GM12872 (cell line): ENCODE data around the gene PRSS37.

Source experiments
- TF ChIP-seq, protein P1 (sequence below): IDR thresholded peaks from 3 replicates; pipeline ENCODE4 v1.5.1; 2011; ENCODE audit warnings: low read depth, mild to moderate bottlenecking, low read length, moderate library complexity; ENCODE audit not compliant: insufficient read depth

PRSS37 gene

GRCh38 chr7:141842904-141843303 is 1.6 kb upstream of the PRSS37 start:
- TF ChIP-seq, protein P1, sequence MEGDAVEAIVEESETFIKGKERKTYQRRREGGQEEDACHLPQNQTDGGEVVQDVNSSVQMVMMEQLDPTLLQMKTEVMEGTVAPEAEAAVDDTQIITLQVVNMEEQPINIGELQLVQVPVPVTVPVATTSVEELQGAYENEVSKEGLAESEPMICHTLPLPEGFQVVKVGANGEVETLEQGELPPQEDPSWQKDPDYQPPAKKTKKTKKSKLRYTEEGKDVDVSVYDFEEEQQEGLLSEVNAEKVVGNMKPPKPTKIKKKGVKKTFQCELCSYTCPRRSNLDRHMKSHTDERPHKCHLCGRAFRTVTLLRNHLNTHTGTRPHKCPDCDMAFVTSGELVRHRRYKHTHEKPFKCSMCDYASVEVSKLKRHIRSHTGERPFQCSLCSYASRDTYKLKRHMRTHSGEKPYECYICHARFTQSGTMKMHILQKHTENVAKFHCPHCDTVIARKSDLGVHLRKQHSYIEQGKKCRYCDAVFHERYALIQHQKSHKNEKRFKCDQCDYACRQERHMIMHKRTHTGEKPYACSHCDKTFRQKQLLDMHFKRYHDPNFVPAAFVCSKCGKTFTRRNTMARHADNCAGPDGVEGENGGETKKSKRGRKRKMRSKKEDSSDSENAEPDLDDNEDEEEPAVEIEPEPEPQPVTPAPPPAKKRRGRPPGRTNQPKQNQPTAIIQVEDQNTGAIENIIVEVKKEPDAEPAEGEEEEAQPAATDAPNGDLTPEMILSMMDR = no peak

- TF ChIP-seq, protein P1 = no peak
Measured at GRCh38 chr7:141840708-141841107, 577 bp downstream of the PRSS37 start.

DNA sequence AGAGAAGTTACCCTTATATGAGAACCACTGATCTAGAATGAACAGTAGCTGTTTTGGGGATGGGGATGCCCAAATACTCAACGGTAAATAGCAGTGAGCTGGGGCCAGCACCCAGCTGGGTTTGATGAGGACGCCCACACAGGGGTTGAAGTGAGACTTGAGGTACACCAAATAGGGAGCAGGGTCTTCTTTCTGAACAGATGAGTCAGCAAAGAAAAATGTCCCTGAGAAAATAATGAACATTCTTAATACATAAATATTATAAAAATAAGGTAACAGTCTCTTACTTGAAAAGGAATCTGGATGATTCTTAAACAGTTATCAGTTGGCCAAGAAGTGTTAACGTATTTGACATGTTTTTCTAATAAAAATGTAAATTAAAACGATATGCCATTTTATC is 2.0 kb downstream of the PRSS37 start:
- TF ChIP-seq, protein P1 = no peak

- TF ChIP-seq, protein P1 = no peak
Measured at GRCh38 chr7:141838581-141838980, 2.7 kb downstream of the PRSS37 start.

DNA sequence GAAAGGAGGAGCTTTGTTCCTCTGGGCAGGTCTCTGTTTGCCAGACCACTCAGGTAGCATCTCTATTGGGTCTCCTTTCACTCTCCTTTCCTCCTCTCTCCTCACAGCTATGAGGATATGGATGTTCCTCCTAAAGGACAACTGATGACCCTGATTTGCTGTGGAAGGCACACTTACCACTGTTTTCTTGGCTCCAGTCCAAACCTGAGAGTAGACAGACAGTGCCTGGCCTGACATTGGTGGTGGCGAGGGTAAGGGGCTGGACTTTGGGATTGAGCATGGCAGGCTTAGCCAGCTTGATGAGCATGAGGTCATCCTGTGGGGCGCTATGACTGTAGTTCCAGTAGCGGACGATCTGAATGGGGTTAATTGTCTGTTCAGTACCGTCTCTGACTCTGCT is 3.6 kb downstream of the PRSS37 start:
- TF ChIP-seq, protein P1 = no peak

DNA sequence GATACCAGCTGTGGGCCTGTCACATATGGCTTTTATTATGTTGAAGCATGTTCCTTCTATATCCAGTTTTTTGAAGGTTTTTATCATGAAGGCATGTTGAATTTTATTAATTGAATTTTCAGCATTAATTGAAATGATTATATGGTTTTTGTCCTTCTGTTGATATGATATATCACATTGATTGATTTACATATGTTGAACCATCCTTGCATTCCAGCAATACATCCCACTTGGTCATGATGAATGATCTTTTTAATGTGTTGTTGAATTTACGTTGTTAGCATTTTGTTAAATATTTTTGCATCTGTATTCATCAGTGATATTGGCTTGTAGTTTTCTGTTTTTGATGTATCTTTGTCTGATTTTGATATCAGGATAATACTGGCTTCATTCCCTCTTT is 21.2 kb downstream of the PRSS37 start:
- TF ChIP-seq, protein P1 = no peak

GRCh38 chr7:141792526-141792925 is 48.8 kb downstream of the PRSS37 start:
- TF ChIP-seq, protein P1 = no peak

DNA sequence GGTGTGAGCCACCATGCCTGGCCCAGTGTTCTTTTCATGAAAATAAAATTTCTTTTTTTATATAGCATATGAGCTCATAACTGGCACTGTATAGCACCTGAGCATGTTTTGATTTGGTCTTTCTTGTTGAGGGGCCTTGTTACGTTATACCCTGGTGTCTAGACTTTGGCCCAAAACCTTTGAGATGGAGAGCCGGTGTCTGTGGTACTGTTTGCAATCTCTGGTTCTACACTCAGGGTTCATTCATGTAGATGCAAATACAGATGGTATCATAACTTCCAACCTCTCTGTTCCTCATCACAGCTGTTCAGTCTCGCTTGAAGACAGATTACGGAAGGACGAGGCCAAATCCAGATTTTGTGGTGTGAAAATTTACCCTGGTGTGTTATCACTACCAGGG is 51.4 kb downstream of the PRSS37 start, which contains the start of gene TAS2R5:
Gene TAS2R5 (plus strand): TSS at position 301 of the 400 bp plus-strand sequence. CDS start 145 bp downstream, outside the sequence.
- TF ChIP-seq, protein P1 = no peak
